Activated T-helper 1 cell treated with Interleukin-2 at 50 U/mL for 16 hours (primary cell): ENCODE measurements around the gene ZNF385B.
"Not testable (repeated sequence)": the region's sequence is repeated elsewhere in the genome, so short reads cannot be mapped to it uniquely, and the experiment has no call there.

ENCODE experiments used
- DNase-seq: peaks from one replicate; pipeline ENCODE4 v3.0.0-alpha.2; 2020; ENCODE audit warnings: low read depth

The ZNF385B gene

DNA sequence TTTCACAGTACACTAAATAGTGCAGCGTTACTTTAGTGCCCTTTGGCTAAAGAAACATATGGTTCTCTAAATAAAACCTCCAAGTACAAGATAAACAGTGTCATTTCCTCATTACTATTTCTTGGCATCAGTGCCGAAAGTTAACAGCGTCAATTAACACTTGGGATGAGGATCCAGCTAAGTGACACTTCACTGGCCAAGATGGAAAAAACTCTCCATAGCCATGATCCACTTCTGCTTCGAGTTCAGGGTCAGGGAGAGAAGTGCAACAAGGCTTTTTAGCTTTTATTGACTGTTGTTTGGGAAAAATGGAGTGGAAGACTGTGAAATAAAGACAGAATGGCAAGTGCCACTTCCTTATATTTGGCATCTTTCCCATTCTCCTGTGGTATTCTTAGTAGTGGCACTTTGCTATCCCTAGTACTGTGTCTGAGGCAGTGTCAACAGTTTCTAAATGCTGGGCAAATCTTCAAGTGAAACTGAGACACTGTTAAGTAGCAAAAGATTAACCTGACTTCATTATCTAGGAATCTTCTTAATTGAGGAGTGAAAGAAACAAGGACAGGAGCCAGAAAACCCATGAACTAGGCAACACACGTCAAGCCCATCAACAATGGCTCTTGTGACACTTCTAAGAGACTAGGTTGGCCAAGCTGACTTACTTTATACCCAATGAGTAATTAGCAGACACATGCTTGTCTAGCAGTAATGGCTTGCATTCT is 374.2 kb downstream of the ZNF385B start:
- DNase-seq, result no peak

DNA sequence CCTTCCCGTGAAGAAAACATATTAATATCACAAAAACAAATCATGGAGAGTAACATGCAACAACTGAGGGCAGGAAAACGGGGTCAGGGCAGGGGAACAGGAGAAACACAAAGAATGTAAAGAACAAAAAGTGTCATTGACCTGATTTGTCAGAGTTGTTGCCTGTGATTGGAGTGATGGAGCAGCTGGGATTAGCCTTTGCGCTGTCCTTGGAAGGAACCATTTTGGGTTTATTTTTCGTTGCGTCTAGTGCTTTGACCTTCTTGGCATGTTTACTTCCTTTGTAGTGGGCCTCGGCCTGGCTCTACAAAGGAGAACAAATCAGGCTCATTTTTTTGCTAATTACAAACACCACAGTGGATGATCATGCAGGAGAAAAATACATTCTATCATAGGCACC is 378.3 kb downstream of the ZNF385B start:
- no peak for DNase-seq

DNA sequence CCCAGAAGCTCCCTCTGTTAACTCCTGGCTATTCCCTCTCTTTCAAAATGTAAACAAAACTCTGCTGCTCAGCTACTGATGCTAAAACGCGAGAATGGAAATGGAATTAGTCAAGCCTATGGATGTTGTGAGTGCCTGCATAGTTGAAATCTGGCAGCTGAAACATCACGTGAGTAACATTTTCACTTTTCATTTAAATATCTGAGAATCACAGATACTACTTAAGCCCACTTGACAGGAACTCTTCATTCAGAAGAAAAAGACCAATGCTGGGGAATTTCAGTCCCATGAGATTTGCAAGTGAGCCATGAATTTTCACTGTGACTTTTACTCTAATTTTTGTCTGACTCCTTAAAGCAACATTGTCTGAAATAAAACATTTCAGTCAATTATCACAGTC is 381.5 kb downstream of the ZNF385B start:
- DNase-seq, result no peak

DNA sequence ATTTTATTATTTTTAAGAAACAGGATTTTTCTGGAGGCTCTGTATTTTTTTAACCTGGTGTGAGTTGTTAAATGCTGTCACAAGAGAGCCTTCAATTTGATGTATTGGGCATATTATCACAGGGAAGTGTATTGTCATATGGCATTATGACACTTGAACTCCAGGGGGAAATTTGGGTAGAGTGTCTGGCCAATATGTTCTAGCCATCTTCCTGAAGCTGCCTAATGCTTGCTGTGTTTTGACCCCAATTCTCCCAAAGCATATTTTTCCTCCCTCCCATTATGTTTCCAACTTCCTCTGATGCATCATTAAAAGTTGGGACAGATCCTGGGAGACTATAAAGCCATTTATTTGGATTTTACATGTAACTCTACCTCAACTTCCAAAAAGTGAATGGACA is 382.6 kb downstream of the ZNF385B start:
- no peak for DNase-seq

DNA sequence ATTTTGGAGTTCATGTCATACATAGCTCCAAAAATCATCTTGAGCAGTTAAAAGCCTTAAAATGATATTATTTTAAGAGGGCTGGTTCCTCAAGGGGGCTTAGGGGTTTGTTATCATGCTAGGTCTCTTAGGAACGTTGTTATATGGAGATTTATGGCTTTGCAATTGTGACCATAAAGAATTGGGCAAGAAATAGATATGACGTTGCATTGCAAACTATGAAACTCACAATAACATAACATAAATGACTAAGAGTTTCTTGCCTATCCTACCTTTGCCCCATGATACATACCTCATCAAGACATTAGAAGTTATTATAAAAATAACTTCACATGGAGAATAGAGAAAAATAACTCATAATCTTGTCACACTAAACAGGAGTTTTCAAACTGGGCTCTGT is 390.4 kb downstream of the ZNF385B start:
- DNase-seq, result no peak

DNA sequence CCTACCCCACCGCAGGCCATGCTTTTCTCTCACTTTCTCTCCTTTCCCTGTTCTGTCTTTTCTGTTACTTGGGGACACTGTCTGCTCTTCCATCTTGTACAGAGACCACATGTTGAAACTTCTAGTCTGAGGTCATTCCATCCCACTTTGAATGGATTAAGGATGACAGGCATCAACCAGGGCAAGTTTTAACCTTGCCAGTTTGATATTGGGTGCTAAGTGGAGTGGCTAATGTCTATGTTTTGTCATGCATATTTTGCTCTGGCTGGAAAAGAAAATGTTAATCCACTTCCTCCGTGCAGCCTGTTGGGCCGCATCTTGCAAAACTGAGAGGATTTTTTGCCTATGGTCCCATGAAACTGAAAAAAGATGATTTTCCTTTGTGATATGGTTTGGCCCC is 391.3 kb downstream of the ZNF385B start:
- no peak for DNase-seq

DNA sequence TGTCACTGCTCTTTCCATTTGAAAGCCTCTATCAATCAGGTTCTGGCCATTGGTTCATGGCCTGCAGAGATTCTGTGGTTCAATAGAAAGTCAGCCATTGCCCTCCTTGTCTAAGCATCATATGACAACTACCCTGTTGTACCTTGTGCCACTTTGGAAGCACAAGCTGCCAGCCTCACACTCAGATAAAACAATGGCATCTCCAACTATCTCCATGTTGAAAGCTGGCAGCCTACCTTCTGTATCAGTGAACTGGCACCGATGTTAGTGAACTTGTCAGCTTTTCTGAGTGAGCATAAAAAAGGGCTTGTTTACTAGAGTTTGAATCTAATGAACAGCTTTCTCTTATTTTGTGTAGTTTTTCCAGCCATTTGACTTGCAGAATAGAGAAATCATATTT is 393.5 kb downstream of the ZNF385B start:
- no peak for DNase-seq

DNA sequence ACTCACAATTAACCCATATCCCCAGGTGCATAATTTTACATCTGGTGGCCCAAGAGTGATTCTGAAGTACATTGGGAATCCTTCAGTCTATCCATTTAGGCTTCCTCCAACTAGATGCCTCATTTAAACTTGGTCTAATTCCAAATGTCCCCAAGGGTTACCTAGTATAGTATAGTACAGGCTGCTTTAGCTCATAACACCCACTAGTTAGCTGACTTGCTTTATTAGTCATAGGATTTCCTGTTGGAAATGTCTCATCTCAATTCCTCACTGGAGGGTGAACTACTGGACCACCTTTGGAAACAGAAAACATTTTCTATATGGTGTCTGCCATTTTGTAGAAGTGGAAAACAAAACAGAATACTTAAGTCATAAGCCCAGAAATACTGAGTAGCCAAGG is 394.3 kb downstream of the ZNF385B start:
- no peak for DNase-seq

DNA sequence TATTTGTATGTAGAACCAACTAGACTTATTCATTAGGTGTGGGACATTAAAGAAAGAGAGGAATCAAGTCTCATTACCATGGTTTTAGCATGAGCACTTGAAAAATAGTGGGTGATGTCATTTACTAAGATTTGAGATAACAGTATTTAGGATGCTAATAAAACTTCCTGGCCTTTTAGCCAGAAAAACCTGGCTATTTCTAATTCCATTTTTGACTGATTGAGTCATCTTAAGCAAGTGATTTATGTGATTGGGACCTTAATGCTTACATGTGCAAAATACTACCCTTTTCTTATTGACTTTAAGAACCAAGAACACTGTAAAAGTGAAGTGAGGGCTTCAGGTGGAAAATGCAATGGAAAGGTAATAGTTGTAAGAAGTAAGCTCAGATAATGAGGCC is 400.0 kb downstream of the ZNF385B start:
- no peak for DNase-seq

DNA sequence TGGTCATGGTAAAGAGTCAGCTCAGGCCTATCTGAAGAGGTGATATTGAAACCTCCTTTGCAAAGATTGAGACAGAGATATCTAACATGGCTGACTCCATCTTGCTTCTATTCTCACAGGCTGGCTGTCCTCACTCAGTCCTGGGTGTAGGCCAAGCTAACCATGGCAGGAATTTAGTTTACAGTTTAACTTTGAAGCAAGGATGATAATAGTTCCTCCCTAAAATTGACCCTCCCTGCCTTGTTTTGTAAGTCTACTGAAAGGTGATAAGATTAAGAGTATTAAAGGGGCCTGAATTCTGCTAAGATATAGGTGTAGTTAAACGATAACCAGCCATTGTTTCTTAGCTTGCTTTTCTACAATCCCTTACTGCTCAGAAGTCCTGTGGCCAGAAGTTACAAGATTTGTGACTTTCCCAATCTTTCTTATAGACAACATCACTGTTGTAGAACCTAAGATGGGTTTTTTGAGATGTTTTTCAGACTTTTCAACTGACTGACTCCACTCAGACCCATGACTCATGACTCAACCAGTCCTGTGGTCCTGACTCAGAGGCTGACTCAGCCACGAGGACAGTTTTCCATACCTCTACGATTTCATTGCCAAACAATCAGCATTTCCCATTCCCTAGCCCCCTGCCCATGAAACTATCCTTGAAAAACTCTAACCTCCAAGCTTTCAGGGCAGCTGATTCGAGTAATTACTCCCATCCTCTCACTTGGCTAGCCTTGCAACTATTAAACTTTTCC is 401.1 kb downstream of the ZNF385B start:
- no peak for DNase-seq

DNA sequence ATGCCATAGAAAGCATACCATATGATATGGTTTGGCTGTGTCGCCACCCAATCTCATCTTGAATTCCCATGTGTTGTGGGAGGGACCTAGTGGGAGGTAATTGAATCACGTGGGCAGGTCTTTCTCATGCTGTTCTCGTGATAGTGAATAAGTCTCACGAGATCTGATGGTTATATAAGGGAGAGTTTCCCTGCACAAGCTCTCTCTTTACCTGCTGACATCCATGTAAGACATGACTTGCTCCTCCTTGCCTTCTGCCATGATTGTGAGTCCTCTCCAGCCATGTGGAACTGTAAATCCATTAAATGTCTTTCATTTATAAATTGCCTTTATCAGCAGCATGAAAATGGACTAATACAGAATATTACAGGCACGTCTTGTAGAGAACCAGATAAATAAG is 403.3 kb downstream of the ZNF385B start:
- DNase-seq, result not testable (repeated sequence)

DNA sequence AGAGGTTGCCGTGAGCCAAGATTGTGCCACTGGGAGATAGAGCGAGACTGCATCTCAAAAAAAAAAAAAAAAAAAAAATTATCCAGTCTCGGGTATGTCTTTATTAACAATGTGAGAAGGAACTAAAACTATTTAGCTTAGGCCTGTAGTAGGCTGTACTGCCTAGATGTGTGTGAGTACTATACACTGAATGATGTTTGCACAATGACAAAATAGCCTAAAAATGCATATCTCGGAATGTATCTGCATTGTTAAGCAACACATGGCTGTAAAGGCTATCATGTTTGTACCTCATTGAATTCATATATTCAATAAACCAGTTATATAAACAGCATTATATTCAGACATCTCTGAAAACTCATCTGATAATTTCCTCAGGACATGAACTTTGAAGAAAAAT is 405.6 kb downstream of the ZNF385B start:
- no peak for DNase-seq

DNA sequence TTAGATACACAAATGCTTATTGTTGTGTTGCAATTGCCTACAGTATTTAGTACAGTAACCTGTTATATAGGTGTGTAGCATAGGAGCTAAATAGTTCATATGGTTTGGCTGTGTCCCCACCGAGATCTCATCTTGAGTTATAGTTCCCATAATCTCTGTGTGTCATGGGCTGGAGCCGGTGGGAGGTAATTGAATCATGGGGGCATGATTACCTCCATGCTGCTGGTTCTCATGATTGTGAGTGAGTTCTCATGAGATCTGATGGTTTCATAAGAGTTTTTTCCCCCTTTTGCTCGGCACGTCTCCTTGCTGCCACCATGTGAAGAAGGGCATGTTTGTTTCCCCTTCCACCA is 406.3 kb downstream of the ZNF385B start:
- DNase-seq, result no peak

DNA sequence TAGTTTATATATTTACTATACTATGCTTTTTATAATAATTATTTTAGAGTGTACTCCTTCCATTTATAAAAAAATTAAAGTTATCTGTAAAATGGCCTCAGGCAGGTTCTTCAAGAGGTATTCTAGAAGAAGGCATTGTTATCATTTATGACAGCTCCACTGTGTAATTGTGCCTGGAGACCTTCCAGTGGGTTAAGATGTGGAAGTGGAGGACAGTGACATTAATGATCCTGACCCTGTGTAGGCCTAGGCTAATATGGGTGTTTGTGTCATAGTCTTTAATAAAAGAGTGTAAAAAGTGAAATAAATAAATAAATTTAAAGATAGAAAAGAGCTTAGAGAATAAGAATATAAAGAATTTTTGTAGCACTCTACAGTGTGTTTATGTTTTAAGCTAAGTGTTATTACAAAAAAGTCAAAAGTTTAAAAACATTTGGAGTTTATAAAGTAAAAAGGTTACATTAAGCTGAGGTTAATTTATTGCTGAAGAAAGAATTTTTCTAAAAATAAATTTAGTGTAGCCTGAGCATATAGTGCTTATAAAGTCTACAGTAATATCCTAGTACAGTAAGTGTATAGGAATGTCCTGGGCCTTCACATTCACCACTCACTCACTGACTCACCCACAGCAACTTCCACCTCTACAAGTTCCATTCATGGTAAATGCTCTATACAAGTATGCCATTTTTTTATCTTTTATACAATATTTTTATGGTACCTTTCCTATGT is 406.8 kb downstream of the ZNF385B start:
- DNase-seq, result no peak

DNA sequence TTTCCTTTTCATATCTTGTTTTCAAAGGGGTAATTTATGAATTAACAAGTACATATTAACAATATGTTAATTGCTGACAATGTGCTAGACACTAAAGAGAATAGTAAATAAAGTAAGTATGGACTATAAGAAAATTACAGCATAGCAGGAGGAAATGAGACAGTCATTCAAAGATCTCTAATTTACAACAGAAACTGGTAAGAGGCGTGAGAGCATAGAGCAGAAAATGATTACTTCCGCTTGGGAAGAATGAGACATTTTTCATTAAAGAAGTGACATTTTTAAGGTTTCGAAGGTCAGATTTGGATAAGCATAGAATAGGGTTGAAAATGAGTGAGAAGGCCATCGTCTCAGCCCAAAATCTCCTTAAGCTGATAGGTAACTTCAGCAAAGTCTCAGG is 412.4 kb downstream of the ZNF385B start:
- DNase-seq, result no peak

DNA sequence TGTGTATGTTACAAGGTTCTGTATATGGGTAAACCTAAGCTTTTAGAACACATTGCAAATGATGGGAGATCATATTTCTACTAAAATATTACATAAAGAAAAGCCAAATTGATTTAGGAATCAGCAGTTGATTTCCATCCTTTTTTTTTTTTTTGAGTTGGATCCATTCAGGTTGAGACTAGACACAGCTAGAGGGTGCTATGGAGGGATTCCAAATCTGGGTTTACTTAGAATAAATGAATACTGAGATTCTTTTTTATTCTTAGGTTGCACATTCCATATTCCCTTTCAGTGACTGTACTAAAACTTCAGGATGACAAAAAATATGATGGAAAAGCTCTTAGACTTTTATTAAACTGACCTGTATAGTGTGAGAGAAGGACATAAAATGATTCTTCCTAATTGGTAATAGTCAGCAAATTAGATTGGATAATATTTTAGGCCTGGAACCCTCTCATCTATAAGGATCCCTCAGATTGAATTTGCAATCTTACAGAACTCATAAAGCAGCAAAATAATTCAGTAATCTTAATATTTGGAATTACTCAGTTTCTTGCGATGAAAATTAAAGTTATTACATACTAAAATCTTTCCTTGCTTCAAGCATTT is 413.5 kb downstream of the ZNF385B start:
- DNase-seq, result no peak

DNA sequence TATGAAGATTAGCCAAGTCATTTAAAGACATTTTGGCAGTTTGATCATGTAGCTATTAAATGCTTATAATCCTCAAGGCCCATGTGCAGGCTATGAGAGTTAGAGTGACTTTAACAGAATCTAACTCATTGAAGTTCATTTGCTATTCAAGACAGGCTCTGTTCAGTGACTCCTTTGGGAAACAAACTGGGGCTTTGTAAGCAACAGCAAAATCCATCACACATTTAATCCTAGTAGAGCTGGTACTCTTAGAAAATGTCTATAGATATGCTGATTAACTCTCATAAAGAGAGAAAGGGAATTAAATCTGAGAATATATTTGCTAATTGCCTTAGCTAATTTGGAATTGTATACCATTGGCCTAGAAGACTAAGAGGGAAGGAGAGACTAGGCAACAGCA is 414.0 kb downstream of the ZNF385B start:
- no peak for DNase-seq

DNA sequence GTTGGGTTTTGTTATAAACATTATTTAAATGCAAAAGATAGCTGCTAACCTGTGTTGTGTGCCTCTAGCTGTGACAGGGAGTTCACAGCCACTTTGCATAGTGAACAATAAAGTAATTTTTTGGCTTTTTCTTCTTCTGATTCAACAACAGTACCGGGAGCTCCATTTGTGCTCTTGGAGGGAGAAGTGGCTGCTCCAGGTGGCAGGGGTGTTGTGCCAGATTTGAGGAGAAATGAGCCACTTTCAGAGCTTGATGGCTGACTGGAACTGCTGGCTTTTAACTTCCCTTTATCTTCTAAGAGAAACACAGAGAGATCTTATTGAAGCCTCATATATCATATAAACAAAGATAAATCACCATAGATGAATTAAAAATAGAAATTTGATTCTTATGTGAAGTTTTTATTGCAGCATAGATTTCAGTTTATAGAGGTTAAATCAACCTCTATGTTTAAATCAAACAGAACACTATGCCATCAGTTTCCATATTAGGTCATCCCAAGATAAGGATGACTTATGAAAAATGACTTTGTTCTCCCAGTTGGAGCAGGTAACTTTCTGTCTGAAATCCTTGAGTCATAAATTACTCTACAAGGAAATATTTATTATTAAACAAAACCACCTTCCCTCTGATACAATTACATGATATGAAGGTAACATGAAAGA is 414.8 kb downstream of the ZNF385B start:
- DNase-seq, result no peak

DNA sequence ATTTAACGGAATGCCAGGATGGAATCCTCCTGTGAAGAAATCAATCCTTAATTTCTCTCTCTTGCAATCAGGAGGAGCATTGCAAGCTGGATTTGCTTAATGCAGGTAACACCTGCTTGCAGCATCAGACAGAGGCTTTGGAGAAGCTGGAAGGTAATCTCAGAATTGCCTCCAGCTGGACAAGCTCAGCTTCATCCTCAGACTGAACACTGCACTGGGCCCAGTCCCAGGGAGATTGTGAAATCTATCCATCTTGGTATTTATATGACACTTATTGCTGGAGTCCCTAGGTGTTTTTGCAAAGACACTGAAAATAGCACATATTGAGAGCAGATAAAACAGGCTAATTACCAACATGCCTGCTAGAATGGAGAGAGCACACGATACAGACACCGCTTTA is 417.4 kb downstream of the ZNF385B start:
- no peak for DNase-seq

DNA sequence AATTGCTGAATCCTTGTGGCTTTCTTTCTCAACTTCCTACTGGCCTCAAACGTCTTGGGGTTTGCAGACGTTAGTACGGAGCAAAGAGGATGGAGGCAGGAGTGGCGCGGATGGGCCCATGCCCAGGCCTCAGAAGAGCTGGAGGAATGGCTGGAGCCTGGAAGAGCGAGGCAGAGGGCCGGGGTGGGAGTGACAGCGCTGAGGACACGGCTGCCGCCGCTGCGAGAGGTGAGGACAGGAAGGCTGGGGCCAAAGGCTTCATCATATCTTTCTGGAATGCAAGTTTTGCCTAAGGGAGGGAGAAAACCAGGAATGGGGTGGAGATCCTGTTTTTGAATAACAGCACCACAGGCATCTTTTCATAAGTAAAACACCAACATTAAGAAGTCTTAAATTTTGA is 418.2 kb downstream of the ZNF385B start:
- DNase-seq, result no peak

DNA sequence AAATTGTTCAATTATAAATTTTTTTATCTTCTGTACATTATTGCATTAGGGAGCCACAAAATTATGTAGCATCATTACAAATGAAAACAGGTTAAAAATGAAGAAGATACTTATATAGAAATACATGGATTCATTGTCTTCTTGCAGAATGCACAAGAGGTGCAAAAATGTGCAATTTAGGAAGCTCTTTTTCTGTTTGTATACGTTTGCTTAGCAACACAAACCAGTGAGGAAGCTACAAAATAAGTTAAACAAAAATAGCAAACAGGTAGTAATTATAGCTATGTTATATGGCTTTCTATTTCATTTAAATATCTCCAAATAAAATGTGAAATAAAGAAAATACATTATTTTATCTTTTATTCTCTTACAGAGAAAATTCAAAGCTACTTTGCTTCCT is 419.2 kb downstream of the ZNF385B start:
- no peak for DNase-seq

DNA sequence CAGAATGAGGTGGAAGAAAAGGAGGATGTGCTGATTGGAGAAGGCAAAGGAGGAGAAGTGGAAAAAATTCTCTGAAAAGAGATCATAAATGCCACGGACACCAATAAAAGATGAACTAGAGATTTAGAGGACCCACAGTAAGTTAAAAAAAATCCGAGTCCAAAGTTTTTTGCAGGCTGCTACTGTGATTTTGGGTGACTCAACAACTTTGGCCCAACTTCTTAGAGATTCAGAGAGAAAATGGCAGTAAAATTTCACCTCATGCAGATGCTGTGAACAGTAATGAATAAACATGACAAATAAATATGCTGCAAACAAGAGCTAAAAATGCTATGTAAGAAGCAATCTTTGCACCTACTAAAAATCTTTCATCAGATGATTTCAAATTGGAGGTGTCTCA is 419.9 kb downstream of the ZNF385B start:
- DNase-seq, result no peak
